GM19025 (cell line): ENCODE measurements around the gene TBC1D17.

ENCODE experiments used
- ATAC-seq: cut with Tn5 transposase; IDR thresholded peaks from one replicate; pipeline ENCODE4 v1.9.1; 2021; ENCODE audit warnings: mild to moderate bottlenecking, low read depth, moderate library complexity; ENCODE audit not compliant: unreplicated experiment

TBC1D17 gene

DNA sequence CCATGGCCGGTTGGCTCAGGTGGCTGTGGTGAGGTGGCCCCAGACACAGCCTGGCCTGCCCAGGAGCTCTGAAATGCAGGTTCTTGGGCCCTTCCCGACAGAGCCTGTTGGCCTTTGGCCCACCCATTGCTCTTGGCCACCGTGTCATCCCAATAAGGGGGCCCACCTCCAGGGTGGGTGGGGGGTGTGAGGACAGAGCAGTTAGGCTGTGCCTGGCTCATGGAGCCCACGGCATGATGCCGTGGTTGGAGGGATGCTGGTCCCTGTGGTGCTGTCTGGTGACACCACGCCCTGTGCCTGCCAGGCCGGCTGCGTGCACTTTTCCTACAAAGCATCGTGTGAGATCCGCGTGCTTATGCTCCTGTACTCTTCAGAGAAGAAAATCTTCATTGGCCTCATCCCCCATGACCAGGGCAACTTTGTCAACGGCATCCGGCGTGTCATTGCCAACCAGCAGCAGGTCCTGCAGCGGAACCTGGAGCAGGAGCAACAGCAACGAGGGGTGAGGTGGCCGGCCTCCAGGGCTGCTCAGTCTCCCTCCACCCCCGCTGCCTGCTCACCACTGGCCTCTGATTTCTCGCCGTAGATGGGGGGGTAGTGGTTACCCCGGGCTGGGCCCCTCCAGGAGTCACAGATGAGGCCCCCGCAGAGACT lies 17.7 kb upstream of the TBC1D17 start:
- no peak for ATAC-seq

DNA sequence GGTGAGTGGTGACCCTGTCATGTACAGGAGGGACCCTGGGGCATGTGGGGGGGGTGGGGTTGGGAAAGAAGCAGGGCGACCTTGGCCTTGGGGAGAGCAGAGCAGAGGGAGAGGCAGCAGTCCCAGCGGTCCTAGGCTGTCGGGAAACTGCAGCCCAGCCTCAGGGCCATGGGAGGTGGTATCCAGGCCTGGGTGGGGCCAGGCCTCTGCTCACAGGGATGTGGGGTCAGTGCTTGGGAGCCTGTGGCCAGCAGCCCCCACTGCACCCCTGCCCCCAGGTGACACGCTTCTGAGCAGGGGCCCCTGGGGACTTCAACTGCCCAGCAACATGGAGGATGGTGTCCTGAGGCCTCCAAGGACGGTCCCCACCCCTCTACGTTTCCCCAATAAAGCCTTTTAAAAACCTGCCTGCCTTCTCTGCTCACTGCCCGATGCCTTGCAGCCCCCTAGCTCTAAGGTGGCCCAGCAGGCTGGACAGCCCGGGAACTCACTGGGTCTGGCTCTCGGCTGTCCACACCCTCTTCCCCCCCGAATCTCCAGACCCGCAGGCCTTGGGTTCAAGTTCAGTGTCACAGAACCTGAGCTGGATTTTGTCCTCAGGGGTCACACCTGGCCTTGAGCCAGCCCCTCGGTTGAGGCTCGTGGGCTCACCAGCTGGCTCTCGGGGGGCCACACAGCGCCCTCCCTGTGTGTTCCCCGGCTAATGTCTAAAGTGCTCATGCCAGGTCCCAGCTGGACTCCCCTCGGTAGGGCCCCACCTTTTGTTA lies 17.0 kb upstream of the TBC1D17 start:
- ATAC-seq = no peak

DNA sequence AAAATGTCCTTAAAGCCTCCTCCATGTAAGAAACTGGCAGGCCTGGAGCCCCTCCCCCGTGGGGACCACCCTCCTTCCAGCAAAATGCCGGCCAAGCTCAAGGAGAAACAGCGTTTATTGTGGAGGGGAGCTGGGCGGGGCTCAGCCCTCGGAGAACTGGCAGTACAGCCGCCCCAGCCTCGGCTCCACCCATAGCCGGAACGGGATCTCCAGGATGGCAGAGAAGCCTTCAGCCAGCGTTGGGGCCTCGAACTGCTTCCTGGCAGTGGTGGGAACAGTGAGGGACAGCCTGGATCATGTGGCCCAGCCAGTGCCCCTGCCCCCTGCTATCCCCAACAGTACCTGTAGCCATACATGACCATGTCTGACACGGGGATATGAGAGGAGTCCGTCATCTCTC lies 16.4 kb upstream of the TBC1D17 start:
- ATAC-seq = no peak

DNA sequence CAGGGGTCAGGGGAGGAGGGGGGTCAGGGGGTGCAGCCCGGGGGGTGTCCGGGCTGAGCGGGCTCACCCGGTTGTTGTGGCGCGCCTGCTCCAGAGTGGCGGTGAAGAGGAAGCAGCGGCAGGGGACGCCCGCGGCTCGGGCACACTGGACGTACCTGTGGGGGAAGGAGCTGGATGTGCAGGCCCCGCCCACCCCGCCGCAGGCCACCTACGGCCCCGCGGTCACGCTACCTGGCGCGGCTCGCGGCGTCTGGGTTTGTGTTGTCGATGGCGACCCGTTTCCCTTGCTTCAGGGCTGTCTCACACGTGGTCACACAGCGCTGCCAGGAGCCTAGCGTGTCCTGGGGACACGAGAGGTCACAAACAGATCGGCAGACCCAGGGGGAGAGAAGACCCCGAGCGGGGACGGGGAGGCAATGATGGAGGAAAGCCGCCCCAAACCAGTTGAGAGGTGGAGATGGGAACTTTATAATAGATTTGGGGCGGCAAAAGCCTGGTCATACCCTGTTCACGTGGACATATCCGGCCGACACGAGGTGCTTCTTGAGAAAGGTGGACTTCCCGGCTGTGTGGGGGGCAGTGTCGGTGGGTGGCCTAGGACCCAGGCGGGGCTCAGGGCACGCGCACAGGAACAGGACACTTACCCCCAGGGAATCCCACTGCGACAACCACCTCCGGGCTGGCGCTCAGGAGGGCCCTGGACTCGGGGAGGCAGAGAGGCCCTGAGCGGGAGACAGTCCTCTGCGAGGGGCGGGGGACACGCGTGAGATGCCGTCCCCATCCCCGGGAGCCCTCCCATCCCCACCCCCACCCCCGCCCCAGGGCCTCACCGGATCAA lies 15.7 kb upstream of the TBC1D17 start:
- no peak for ATAC-seq

GRCh38 chr19:49862391-49863253 lies 14.9 kb upstream of the TBC1D17 start:
- ATAC-seq = no peak

- no peak for ATAC-seq
Observed at GRCh38 chr19:49863254-49863934, 14.1 kb upstream of the TBC1D17 start.

DNA sequence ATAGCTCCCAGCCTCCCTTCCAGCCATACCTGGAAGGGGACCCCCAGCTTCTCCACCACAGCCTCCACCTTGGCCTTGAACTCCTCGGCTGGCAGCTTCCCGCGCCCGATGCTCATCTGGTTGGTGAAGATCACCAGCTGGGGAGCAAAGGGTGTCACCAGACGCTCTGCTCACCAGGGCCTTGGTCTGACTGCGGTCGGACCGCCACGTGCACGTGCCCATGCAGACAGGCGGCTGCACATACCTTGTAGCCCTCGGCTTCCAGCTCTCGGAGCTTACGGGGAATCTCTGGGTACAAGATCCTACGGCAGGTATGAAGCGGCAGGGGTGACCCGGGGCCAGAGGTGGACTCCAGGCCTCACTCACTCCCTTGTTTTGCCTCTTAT lies 13.6 kb upstream of the TBC1D17 start:
- no peak for ATAC-seq

DNA sequence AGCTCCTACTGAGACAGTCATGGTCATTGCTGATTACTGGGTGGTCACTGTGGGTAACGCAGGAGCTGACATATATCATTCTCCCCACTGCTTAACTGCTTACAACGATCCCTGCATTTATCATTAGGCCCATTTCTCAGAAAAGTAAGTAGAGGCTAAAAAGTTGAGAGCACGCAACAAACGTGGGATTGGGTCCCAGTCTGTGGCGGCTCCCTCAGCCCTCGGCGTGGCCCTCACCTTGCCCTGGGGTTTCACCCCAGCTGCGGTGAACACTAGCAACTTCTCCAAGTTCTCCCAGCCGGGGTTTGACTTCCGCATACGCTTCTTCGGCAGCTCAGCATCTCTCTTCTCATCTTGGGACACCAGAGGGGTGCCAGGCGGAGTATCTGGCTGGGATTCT lies 12.6 kb upstream of the TBC1D17 start:
- no peak for ATAC-seq

DNA sequence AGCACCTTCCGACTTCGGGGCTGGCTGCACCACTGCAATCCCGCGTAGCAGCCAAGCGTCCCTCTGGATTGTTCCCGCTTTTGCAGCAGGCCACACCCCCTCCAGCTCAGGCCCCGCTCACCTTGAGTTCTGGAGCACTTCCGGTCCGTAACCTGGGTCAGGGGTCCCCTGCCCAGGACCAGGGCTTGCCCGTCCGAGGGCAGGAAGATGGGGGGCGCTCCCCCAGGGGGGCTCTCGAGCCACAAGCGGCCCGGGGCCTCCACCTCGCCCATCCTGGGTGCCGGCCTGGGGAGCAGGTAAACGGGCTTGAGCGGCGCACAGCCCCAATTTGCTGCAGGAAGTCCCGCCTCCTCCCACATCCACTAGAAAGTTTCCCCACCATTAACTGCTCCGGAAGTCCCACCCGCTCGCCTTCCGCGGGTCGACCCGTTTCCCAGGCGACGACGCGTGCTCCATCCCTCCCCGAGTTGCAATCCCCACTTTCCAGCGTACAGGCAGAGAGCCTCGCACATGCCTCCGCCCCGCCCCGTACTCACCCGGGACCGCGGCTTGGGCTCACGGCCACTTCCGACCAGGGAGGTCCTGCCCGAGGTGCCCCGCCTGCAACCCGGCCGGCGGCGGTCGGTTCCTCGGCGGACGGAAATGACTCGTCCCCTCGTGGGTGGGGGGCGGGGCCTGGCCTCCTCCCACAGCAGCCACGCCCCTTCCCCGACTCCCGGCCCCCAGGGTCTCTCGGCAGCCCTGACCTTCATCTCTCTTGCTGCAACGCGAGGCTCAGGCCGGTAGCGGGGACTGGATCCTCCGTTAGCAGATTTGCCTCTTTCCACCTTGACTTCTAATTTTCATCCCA lies 10.3 kb upstream of the TBC1D17 start, which contains the start of gene PNKP:
Gene PNKP, minus strand, starts transcription at position 644 of the 850 bp plus-strand sequence. Its CDS starts 372 bp downstream, at position 272.
- peak; percentile 42 for ATAC-seq

DNA sequence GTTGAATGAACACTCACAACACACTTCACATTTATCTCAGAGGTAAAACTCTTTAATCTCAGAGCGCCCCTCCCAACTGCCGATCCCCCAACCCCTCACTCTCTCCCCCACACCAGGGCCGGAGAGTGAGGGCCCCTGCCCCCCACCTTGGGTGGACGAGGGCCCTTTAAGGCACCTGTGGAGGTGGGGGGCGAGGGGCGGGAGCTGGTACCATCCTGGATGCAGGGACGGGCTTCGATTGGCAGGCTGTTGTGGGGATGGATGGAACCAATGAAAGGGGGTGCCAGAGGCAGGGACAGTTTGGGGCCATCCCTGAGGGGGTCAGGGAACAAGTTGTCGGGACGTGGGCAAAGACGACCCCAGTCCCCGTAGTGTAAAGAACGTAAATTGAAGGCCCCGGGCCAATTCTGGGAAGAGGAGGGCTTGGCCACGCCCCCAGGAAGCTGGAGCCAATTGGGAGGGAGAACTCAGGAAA lies 8.5 kb upstream of the TBC1D17 start:
- peak; percentile 2 for ATAC-seq

DNA sequence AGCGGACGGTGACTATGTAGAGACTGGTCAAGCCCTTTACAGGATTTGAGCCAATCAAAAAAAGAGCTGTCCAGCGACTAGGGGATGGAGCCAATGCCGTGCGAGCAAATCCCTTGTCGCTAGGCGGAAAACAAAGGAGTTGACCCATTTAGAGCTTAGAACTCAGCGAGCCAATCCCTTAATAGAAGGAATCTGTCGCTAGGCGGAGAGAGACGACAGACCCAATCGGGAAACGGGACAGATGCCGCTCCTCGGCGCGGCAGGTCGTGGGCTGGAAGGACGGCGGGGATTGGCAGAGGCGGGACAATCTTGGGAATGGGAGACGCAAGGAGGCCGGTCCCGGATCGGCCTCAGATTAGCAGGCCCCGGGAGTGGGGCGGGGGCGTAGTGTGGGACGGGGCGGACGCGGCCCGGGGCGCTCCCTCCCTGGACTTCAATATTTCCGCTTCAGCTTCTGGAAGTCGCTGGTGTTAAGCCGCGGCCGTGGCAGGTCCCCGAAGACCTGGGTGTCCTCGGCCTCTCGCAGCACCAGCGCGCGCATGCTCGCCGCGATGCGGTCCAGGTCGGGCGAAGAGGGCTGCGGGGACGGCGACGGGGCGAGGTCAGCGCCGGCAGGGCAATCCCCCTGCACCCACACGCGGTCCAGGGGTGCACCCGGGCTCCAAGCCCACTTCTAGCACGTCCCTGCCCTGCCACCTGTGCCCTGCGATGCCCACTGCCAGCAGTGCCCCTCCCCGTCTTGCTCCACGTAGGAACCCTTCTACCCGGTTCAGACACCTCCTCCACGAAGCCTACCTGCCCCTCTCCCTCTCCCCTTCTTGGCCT lies 7.8 kb upstream of the TBC1D17 start:
- ATAC-seq = peak; percentile 68

- ATAC-seq = no peak
Observed at GRCh38 chr19:49870309-49870901, 7.1 kb upstream of the TBC1D17 start.

DNA sequence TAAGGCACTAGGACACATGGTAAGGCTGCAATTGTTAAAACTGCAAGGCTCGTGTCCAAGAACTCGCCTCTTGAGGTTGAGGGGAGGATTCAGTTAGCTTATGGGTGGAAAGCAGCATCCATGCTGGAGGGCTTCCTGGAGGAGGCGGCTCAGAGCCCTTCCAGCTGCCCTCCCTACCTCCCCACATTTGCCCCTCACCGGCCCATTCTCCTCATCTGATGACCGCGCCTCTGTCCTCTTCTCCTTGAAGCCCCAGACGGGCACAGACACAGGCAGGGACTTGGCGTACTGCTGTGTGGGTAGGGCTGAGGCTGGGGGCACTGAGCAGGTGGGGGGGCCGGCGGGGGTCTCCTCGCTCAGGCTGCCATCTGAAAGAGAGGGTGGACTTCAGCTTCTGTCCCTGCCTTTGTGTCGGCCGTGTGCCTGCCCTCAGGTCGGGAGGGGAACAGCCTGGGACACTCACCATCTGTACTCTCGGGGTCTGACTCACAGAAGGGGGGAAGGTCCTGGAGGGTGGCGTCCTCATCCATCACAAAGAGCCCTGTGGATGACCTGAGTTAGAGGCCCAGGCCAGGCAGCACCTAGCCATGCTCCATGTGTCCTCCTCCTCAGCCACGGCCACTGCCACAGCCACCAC lies 6.0 kb upstream of the TBC1D17 start:
- no peak for ATAC-seq

GRCh38 chr19:49872245-49873128 lies 5.0 kb upstream of the TBC1D17 start:
- no peak for ATAC-seq

- no peak for ATAC-seq
Observed at GRCh38 chr19:49873129-49873521, 4.4 kb upstream of the TBC1D17 start.

- no peak for ATAC-seq
Observed at GRCh38 chr19:49873834-49874233, 3.7 kb upstream of the TBC1D17 start.
